ENCODE results near the gene ZYG11A.

GRCh38 chr1:52907068-52907811 is 64.7 kb downstream of the ZYG11A start:
- no peak for TF ChIP-seq ZNF335 (CRISPR knock-in tag; IDR thresholded peaks at IDR 0.05)
- no peak for TF ChIP-seq ZBTB10 (CRISPR knock-in tag; IDR thresholded peaks at IDR 0.05; ENCODE audit: borderline replicate concordance)
- no peak for TF ChIP-seq TARDBP (CRISPR knock-in tag; IDR thresholded peaks at IDR 0.05)
- no peak for TF ChIP-seq ZNF558 (CRISPR knock-in tag; IDR thresholded peaks at IDR 0.05; ENCODE audit: borderline replicate concordance)
- TF ChIP-seq ZNF747 (CRISPR knock-in tag; IDR thresholded peaks at IDR 0.05; ENCODE audit: borderline replicate concordance) = no peak
- TF ChIP-seq CREB1 (IDR thresholded peaks at IDR 0.05) = no peak
- TF ChIP-seq CREB1 (CRISPR knock-in tag; IDR thresholded peaks at IDR 0.05) = no peak
- TF ChIP-seq ZNF343 (CRISPR knock-in tag; IDR thresholded peaks at IDR 0.05) = no peak
- no peak for TF ChIP-seq CTCF (CRISPR knock-in tag; IDR thresholded peaks at IDR 0.05)
- TF ChIP-seq POLR2A (IDR thresholded peaks at IDR 0.05; ENCODE audit: insufficient read depth in 1 of 2, low read depth in 2 of 2, low read length in 2 of 2) = no peak
- TF ChIP-seq TRAFD1 (CRISPR knock-in tag; IDR thresholded peaks at IDR 0.05; ENCODE audit: borderline replicate concordance) = no peak

Data from HepG2 (cell line).